Aorta (tissue), 5 donors: Measurements from ENCODE around the gene CTNNBL1. TPM values are rescaled to one million over a fixed set of nuclear protein-coding genes. Genes with fewer than 3 reads are reported as not detected.

Experiments
- ATAC-seq: fragments of 200-7000 bp; cut with Tn5 transposase; one replicate; pipeline ENCODE4 v1.9.1; 2022; ENCODE audit warnings: moderate library complexity; ENCODE audit not compliant: low FRiP score
- DNase-seq, 2 donors: peaks; one replicate each; pipeline ENCODE4 v3.0.0-alpha.2; 2020
- H3K27ac ChIP-seq, 2 donors: one replicate each; pipeline ENCODE4 v1.5.1; 2013; ENCODE audit warnings: low read length in 2 of 2, mild to moderate bottlenecking in 2 of 2, moderate library complexity in 2 of 2, control low read depth in 1 of 2, inconsistent platforms in 1 of 2, low read depth in 1 of 2
- H3K27me3 ChIP-seq, 2 donors: one replicate each; pipeline ENCODE4 v1.6.1; 2013; ENCODE audit warnings: control low read depth in 1 of 2, low read length in 1 of 2, mild to moderate bottlenecking in 1 of 2, moderate library complexity in 1 of 2; ENCODE audit not compliant: insufficient read depth in 2 of 2, control insufficient read depth in 1 of 2
- H3K36me3 ChIP-seq, 2 donors: one replicate each; pipeline ENCODE4 v1.6.1; 2013; ENCODE audit warnings: control low read depth in 1 of 2, low read length in 1 of 2, mild to moderate bottlenecking in 1 of 2; ENCODE audit not compliant: insufficient read depth in 2 of 2, control insufficient read depth in 1 of 2
- H3K4me1 ChIP-seq, 2 donors: one replicate each; pipeline ENCODE4 v1.6.1; 2013; ENCODE audit warnings: low read length in 2 of 2, control low read depth in 1 of 2, mild to moderate bottlenecking in 1 of 2, moderate library complexity in 1 of 2; ENCODE audit not compliant: insufficient read depth in 2 of 2, control insufficient read depth in 1 of 2
- H3K4me3 ChIP-seq, 2 donors: one replicate each; pipeline ENCODE4 v1.5.1; 2013; ENCODE audit warnings: low read length in 2 of 2, control low read depth in 1 of 2, mild to moderate bottlenecking in 1 of 2
- H3K9me3 ChIP-seq: one replicate; pipeline ENCODE4 v1.6.1; 2013; ENCODE audit warnings: mild to moderate bottlenecking, low read length; ENCODE audit not compliant: control insufficient read depth
- WGBS, 2 donors: extraction: QIAGEN DNeasy Blood & Tissue Kit; methylation state at CpG; one replicate each; pipeline ENCODE4 v1.1.7; 2013; 5-methylcytosine and 5-hydroxymethylcytosine counted together
- intact Hi-C, 2 donors: fragments of 100-400 bp; cut with DNase I; formaldehyde crosslinking; loops; one replicate each; pipeline versions ENCODE4 v1.14.2 to v1.15.0; 2022
- polyA plus RNA-seq, 2 donors: library from polyadenylated mRNA; stranded (reverse); fragments of 200-250 nt; gene quantifications; one replicate each; pipeline ENCODE4 v1.2.3, GENCODE V29; 2013
- total RNA-seq, 2 donors: library from RNA; stranded (reverse); fragmentation: NEBNext Ultra II Directional; extraction: Animal tissue kit (Norgen Biotek cat#: 25700); gene quantifications; one replicate each; pipeline ENCODE4 v1.2.1, GENCODE V29; 2021
- donor health status: healthy with polysubstance abuse.
- donor health status: Bipolar disorder and iron deficiency.
- donor health status: DM: no; HTN: no; CAD: no.
- donor health status: DM: no; HTN: no; CAD: no.
- donor health status: DM: yes; HTN: yes; CAD: no.

CTNNBL1 gene
- total and polyA plus RNA-seq, 4 donors: 42.9 to 71.2 (median 54.4) TPM

DNA sequence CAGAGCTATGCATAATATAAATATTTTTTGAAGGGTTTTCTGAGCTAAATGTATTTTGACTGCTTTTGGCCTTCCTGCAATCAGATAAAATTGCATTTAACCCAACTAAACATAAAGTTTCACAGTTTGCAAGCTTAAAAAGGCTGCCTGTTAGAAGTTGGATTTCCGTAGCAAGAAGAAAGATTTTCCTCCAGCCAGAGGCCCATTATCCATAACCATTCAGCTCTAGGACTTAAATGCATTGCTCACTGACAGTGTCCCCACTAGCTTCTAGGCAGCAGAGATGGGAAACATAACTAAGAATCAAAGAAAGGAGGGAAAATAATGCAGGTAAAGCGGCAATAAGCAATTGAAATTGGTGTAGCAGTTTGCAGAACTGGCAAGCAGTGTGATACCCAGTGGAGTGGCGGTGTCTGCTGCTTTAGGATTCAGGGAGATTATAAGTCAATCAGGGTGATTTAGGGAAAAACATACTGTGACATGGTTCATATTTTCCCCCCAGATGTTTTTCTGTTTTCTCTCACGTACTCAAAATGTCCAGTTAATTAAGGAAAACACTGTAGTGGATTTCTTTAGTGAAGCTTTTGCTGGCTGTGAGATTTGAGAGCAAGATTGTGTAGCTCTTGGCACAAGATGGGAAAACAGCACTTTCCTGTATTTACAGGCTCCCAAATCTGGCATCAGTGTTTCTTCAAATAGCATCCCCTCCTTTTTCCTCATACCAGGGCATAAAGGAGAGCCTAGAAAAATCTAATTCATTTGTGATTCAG is 69.1 kb downstream of the CTNNBL1 start:
- H3K9me3 ChIP-seq: no peaks in the 10 kb centered on the region
- H3K27me3 ChIP-seq: no peaks in the 10 kb centered on the region
- intact Hi-C loops: no loop called here
- peaks cover 0 to 8% of the 10 kb centered on the region in 2 donors for H3K4me1 ChIP-seq
- H3K27ac ChIP-seq: no peak overlapping the region
- ATAC-seq (no peak), DNase-seq (no peak)
- H3K4me3 ChIP-seq: no peak overlapping the region
- 46 to 54% methylated on average over 4 of the region's 4 CpGs for WGBS, 2 donors
- H3K36me3 ChIP-seq: peaks cover 4 to 6% of the 10 kb centered on the region in 2 donors

- Histone ChIP-seq H3K36me3 (peaks cover 4 to 5% of the 10 kb centered on the region in 2 donors), H3K27me3 (no peaks in the 10 kb centered on the region), H3K27ac (no peak overlapping the region), H3K9me3 (no peaks in the 10 kb centered on the region), H3K4me3 (no peak overlapping the region), H3K4me1 (peaks cover 0 to 8% of the 10 kb centered on the region in 2 donors)
- intact Hi-C loops: no loop called here
- WGBS, 2 donors: 96 to 98% methylated on average over 4 of the region's 4 CpGs
- DNase-seq (no peak), ATAC-seq (no peak)
These were observed 70.6 kb downstream of the CTNNBL1 start for GRCh38 chr20:37764333-37764935.

DNA sequence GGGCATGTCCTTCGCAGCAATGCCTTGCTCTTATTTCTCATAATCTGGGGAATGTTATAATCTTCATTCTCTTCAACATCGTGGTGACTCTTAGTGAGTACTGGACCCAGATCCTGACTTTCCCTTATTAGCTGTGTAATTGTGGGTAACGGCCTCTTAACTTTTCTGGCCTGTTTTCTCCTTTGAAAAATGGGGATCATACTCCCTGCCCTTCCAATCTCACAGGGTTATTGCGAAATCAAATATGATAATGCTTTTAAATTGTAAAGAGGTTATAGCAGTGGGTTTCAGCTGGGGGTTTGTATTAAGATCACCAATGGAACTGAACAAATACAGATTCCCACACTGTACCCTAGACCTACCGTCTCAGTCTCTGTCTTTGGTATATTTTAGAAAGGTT is 77.1 kb downstream of the CTNNBL1 start:
- H3K4me1 ChIP-seq: no peaks in the 10 kb centered on the region
- H3K4me3 ChIP-seq: no peak overlapping the region
- ATAC-seq (no peak), DNase-seq (no peak)
- H3K27ac ChIP-seq: no peak overlapping the region
- peaks cover 4 to 8% of the 10 kb centered on the region in 2 donors for H3K36me3 ChIP-seq
- H3K9me3 ChIP-seq: no peaks in the 10 kb centered on the region
- intact Hi-C loops: no loop called here
- no peaks in the 10 kb centered on the region for H3K27me3 ChIP-seq
- WGBS, 2 donors: 96 to 97% methylated on average over 5 of the region's 5 CpGs

- no peak for ATAC-seq
- intact Hi-C loops: no loop called here
- peaks cover 4% of the 10 kb centered on the region in 2 donors for H3K36me3 ChIP-seq
- no peaks in the 10 kb centered on the region for H3K9me3 ChIP-seq
- no peak for DNase-seq
- H3K27ac ChIP-seq: no peak overlapping the region
- H3K4me1 ChIP-seq: peaks cover 0 to 3% of the 10 kb centered on the region in 2 donors
- H3K4me3 ChIP-seq: no peak overlapping the region
- WGBS, 2 donors: 97 to 98% methylated on average over 1 of the region's 1 CpG
- no peaks in the 10 kb centered on the region for H3K27me3 ChIP-seq
These were observed 79.5 kb downstream of the CTNNBL1 start for GRCh38 chr20:37773291-37773826.

DNA sequence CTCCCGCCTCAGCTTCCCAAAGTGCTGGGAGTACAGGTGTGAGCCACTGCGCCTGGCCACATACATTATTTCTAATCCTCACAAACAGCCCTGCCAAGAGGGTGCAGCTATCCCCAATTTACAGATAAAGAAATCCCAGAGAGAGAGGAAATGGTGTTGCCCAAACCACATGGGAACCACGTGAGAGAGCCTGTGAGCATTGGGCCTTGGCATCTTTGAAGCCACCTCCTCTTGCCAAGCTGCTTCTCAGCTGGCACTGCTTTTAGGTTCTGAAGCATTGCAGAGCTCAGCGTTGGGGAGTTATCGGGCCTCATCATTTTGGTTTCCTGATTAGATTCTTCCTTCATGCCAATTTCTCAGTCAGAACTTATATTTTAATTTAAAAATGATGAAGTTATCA is 80.3 kb downstream of the CTNNBL1 start:
- no peak overlapping the region for H3K4me3 ChIP-seq
- WGBS, 2 donors: 45 to 54% methylated on average over 5 of the region's 5 CpGs
- ATAC-seq (no peak), DNase-seq (no peak)
- H3K36me3 ChIP-seq: peaks cover 4 to 5% of the 10 kb centered on the region in 2 donors
- H3K4me1 ChIP-seq: peaks cover 0 to 3% of the 10 kb centered on the region in 2 donors
- no peak overlapping the region for H3K27ac ChIP-seq
- intact Hi-C loops: no loop called here
- H3K9me3 ChIP-seq: no peaks in the 10 kb centered on the region
- no peaks in the 10 kb centered on the region for H3K27me3 ChIP-seq

GRCh38 chr20:37775200-37775599 is 81.4 kb downstream of the CTNNBL1 start:
- 92 to 93% methylated on average over 5 of the region's 5 CpGs for WGBS, 2 donors
- H3K27ac ChIP-seq: no peak overlapping the region
- DNase-seq (no peak), ATAC-seq (no peak)
- H3K4me3 ChIP-seq: no peak overlapping the region
- intact Hi-C loops: no loop called here
- H3K36me3 ChIP-seq: peaks cover 3 to 4% of the 10 kb centered on the region in 2 donors
- H3K27me3 ChIP-seq: no peaks in the 10 kb centered on the region
- H3K9me3 ChIP-seq: no peaks in the 10 kb centered on the region
- peaks cover 0 to 3% of the 10 kb centered on the region in 2 donors for H3K4me1 ChIP-seq

- 96 to 97% methylated on average over 5 of the region's 5 CpGs for WGBS, 2 donors
- H3K4me1 ChIP-seq: peaks cover 0 to 3% of the 10 kb centered on the region in 2 donors
- peaks cover 3 to 4% of the 10 kb centered on the region in 2 donors for H3K36me3 ChIP-seq
- no peak overlapping the region for H3K27ac ChIP-seq
- H3K9me3 ChIP-seq: no peaks in the 10 kb centered on the region
- H3K4me3 ChIP-seq: no peak overlapping the region
- H3K27me3 ChIP-seq: no peaks in the 10 kb centered on the region
- intact Hi-C loops: no loop called here
- DNase-seq (no peak), ATAC-seq (no peak)
These were observed 82.2 kb downstream of the CTNNBL1 start for GRCh38 chr20:37776049-37776448.

DNA sequence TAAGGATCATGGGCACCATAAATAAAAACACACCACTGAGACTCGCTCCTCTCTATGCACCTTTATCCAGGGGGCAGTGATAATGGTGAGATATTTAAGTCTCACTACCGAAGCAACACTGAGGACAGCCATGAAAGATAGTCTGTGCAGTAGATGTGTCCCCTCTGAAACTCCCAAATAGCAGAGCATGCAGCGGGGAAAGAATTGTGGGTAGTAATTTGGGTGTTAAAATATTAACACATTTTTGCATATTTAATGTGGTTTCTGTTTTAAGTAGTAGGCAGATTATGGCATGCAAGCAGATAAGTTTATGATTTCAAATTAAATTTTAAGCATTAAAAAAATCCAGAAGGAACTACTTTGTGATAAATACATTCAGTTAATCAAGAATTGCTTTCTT is 82.7 kb downstream of the CTNNBL1 start:
- H3K27me3 ChIP-seq: no peaks in the 10 kb centered on the region
- H3K27ac ChIP-seq: no peak overlapping the region
- peaks cover 3 to 4% of the 10 kb centered on the region in 2 donors for H3K36me3 ChIP-seq
- 95 to 98% methylated on average over 3 of the region's 3 CpGs for WGBS, 2 donors
- DNase-seq (no peak), ATAC-seq (no peak)
- H3K4me3 ChIP-seq: no peak overlapping the region
- no peaks in the 10 kb centered on the region for H3K9me3 ChIP-seq
- intact Hi-C loops: no loop called here
- H3K4me1 ChIP-seq: peaks cover 0 to 3% of the 10 kb centered on the region in 2 donors
